GM21619 (cell line): ENCODE results near the gene RFX3.

ENCODE experiments used
- ATAC-seq: cut with Tn5 transposase; IDR thresholded peaks from one replicate; pipeline ENCODE4 v1.9.1; 2021; ENCODE audit not compliant: unreplicated experiment

Gene RFX3

DNA sequence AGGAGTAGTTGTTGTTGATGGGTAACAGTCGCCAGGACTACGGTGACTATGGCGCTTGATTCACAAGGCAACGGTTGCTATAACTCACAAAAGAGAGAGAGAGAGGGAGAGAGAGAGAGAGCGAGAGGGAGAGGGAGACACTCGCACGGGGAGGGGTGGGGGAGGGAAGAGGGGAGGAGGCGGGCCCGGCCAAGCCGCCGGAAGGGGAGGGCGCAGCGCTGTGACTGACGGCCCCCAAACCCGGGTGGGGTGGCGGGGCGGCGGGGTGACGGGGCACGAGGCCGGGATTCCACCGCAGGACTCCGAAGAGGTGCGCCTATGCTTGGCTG lies at the start of gene RFX3:
TSS of gene RFX3 (minus strand) at position 166 of the 329 bp plus-strand sequence. CDS start 130,413 bp downstream, outside the sequence.
- ATAC-seq = peak; percentile 44

DNA sequence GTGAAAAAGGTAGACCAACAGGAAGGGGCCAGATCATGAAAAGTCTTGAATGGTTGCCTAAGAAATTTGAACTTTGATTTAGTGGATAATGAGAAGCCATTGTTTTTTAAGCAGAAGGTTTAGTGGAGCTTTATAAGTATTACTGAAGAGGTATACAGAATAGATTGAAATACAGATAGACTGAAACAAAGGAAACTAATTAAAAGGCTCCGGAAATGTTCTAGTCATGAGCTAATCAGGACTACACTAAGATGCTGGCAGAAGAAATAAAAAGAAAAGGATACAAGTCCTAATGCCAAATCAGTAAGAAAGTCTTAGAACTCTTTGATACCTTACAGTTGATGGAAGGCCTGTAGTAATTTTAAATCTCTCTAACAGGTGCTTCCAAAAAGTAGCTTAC lies 45.7 kb upstream of the RFX3 start:
- no peak for ATAC-seq

DNA sequence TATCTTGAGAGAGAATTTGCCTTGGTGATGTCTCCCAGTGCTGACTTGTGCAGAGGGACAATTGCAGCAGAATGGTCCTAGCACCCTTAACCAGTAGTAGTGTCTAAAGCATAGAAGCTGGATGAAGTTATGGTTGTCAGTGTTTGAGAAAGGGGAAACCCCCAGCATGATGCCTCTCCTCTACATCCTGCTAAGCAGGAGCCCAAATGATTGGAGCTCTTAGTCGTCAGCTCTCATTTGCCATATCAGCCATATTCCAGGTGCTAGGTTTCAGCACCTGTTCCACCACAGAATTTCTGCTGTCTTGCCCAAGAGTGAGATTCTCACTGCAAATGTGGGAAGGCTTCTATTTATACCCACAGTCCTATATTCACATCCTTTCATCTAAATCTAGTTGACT lies 43.7 kb upstream of the RFX3 start:
- no peak for ATAC-seq

DNA sequence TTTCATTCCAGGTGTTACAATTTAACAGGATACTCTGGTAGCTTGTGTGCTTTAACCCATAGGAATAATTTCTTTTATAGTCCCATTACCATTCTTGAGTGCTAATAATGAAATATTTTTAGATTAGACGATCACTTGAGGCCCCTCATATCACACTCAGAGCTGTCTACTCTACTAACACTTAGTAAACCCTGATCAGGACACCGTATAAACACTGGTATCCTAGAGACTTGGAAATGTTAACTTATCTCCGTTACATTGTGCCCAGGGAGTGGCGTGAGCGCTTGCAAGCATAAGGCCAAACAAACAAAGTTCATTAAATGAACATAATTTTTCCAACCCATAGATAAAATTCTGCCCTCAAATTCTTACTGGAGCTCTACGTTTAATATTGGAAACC lies 42.2 kb upstream of the RFX3 start:
- ATAC-seq = no peak

DNA sequence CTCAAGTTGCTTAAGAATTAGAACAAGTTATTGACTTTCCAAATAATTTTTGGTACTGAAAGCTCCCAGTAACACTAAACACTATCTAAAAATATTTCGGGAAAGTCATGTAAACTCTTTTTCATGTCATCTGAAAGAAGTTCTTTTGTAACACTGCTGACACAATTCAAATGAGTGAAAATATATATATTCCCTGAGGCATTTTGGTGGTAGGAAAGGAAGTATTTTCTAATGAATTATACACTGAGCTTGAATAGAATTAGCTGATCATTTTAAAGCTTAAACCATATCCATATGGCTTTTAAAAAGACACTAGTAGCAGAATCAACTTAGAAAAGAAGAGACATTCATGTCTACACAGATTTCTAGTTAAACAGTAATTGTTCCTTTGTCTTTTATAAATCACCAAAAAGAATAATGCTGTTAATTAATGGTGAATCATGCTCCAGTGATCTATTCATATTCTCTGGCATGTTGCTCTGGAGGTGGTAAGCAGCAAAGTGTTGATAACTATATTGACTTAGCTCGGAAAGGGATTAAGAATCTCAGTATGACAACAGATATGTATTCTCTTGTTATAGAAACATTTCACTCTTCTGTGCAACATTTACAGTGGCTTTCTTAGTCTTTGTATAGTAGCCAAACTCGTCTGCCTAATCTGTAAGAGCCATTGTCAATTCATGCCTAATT lies 27.4 kb upstream of the RFX3 start:
- ATAC-seq = no peak

DNA sequence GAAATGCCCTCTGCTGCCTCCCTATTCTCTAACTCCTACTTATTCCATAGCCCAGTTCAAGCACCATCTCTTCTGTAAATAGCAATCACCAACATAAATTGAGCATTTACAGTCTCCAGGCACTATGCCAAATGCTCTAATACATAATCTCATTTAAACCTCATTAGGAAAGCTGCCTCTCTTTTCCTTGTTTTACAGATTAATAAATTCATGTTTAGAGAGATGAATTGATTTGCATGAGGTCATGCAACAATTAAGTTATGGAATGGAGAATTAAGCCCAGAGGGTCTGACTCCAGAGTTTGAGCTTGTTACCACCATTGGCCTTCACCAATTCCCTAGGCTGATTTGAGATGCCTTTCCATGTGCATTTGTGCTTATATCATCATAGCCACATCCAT lies 23.4 kb upstream of the RFX3 start:
- ATAC-seq = no peak

DNA sequence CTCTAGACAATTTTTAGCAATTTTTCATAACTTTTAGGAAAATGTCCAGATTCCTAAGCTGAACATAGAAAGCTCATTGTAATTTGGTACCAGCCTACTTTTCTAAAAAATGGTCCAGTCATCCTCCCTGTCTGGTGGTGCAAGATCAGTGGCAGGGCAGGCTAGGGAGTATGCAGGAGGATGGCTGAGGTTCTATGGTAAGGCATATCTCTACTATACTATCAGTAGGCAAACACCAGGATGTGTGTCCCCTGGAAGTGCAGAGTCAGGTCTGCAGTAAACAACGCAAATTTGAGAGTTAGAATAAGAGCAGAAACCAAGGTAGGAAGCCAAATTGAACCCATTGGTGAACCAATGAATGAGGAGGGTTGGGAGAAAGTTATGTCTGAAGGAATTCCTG lies 22.8 kb upstream of the RFX3 start:
- no peak for ATAC-seq

DNA sequence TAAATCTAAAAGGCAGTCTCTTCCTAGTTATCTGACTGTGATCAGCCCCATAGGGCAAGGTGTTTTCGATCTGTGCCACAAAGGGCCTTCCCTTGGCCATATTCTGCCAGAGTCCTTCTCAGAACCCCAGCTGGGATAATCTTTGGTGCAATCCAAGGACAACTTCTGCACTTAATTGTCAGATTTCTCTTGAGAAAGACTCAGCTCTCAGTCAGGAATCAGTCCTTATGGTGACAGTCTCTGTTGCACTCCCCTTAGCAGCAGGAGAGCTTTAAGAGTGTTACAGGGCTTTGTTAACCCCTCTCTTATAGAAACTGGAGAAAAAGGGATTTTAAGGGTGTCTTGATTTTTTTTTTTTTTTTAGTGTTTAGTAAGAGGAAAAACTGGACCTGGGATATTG lies 15.4 kb upstream of the RFX3 start:
- no peak for ATAC-seq

DNA sequence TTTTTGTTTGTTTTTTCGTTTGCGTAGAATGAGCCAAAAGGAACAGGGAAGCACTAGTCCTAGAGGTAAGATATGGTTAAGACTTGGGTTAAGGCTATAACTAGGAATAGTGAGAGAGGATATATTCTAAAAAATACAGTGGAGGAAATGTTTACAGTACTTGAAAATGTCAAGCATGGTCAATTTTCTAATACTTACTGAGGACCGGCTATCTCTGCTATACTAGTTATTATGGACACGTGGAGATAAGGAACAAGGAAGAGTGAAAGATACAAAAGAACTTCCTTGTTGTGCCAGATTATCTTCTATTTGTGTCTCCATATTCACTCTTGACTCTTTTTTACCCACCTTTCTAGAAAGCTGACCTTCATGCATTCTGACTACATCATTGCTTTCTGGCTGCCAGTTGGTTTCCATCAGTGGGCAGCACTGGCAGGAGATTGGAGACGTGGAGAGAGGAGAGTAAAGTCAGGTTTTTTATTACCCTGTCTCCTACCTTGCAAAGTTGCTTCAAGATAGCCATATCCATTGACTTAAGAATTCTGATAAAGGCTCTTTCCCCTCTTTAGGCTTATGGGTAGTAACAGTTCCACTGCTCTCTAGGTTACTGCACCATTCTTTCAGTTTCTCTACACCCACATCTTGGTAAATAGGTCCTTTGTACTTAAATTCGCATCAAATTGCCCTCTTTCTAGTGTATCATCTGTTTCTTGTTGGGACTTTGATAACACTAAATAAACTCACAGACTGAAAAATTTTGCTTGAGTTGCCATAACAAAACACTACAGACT lies 9.0 kb upstream of the RFX3 start:
- no peak for ATAC-seq

DNA sequence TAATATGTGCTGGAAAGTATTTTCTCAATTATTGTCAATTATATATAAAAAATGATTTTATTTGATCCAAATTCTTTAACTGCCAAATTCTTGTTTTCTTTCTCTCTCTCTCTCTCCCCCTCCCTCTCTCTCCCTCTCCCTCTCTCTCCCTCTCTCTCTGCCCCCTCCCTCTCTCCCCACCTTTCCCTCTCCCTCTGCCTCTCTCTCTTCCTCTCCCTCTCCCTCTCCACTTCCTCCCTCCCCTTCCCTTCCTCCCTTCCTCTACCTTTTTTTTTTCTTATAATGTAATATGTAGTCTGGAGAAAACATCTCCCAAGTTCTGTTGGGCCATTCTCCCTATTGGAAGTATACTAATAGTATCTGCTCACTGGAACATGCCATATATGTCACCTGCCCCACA lies 6.4 kb upstream of the RFX3 start:
- ATAC-seq = no peak

DNA sequence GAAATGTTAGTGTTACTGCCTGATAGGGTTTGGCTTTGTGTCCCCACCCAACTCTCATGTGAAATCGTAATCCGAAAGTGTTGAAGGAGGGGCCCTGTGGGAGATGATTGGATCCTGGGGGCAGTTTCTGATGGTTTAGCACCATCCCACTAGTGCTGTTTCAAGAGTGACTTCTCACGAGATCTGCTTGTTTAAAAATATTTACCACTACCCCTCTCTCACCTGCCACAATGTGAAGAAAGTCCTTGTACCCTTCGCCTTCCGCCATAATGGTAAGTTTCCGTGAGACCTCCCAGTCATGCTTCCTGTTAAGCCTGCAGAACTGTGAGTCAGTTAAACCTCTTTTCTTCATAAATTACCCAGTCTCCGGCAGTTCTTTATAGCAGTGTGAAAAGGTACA lies 2.6 kb upstream of the RFX3 start:
- ATAC-seq = no peak

DNA sequence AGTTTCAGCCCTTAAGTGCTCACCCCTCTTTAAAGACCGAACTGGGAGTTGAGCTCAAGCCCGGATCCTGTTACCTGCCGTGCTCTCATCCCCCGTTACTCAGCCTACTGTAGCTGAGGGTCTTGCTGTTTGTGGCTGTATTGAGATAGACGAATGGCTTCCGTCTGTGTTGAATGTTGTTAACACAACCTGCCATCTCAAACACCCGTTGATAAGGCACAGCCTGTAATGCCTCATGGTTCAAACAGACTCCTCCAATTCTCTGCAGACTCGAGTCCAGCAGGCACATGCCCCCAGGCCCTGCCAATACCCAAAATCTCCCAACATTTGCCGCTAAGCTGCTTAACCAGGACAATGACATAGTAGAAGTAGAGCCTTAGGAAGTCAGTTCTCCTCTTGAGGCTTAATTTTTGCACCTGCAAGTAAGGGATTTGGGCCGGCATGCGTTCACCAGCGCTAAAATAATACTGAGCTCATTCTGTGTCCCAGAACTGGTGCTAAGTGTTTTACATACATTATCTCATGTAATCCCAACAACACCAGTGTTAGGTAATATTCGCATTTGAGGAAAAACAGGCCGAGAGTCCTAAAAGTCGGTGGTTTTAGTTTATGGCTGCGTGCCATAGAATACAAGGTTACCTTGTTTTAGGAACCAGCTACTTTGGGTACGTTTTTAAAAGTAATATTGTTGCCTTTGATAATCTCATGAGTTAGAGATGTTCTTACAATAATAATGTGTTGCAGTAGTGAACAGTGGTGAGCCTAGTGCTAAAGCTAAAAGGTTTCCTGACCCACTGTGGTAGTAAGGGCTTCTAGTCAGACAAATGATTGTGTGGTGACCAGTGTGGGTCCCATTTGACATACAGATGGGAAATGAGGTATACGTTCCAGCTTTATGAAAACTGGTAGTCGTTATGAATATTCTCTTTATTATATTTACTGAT lies 1.5 kb upstream of the RFX3 start:
- ATAC-seq = peak; percentile 2

DNA sequence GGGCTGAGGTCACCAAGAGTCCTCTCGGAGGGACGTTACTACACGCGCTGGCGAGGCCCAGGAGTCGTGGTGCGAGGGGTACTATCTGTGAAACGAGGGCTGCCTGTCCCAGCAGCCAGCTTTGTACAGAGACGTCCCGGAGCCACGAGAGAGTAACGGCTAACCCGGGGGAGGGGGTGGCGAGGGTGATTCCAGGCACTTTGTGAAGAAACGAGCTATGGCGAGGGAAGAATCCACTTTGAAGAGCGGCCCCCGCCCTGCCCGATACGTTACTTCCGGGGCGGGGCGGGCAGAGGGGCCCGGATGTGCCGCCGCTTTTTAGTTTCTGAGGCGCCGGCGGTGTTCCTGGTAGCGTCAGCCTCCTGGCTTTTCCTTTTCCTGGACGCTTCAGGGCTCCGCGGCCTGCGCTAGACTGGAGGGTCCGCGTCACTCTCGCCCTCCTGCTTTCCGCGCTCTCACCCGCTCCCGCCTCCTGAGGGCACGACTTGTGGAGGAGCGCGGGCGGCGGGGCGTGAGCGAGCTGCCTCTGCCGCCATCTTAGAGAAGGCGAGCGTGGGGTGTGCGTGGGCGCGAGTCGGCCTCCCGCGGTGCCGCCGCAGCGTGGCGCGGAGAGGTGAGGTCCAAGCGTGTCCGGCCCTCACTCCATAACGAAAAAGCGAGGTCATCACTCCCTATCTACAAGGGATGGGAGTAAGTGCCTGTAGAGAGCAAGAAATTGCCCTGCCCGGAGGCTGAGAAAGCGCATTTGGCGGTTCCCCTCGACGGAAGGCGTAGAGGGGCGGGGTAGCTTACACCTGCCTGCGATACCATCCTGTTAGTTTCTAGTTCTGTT lies 580 bp upstream of the RFX3 start:
- ATAC-seq = peak; percentile 58

DNA sequence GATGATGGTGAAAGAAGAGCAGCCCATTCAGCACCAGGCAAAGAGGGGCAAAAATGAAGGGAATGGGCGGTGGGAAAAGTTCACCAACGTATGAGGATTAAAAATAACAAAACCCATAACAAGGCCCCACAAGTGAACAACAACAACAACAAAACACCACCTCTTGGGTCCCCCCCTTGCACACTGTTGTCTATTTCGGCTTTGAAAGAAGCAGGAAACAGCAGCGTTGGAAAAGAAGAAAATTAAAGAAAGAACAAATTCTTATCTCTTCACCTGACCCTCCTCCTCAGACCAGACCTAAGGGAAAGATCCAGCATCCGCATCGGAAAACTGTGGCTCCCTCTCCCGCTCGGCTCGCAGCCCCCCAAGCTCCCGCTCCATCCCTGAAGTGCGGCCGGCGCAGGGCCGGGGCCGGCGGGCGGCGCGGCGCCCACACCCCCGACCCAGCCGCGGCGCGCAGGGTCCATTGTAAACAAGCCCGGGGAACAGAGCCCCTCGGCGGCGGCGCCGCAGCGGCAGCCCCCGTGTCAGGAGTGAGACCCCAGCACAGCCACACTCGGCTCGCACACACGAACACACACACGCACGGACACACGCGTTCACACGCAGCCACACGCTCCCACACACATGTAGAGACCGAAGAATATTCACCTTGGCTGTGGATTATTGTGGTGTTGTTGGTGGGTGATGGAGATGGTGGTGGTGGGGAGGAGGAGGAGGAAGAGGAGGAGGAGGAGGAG lies 535 bp downstream of the RFX3 start:
- ATAC-seq = no peak

DNA sequence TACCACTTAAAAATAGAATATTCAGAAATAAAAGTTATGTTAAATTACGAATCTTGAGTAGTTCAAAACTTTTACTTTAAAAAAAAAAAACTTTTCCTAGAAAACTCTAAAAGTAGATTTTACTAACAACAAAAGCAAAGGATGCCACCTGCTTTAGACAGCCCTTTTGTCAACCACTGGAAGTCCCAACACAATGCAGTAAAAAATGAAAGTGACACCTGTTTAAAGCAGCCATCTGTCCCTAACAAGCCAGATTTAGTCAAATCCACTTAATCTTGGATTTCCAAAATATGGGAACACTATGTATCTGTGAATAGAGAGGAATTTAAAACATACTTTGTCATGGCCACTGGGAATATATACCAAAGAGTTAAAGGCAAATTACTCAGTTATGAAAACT lies 3.8 kb downstream of the RFX3 start:
- no peak for ATAC-seq

DNA sequence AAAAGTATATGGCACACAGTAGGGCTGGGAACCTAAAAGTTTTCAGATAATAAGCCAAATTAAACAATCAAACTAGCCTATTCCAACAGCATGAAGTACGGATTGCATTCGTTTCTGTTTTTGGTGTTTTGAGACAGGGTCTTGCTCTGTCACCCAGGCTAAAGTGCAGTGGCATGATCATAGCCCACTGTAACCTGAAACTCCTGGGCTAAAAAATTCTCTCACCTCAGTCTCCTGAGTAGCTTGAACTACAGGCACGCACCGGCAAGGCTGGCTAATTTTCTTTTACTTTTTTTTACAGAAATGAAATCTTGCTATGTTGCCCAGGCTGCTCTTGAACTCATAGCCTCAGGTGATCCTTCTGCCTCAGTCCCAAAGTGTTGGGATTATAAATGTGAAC lies 5.2 kb downstream of the RFX3 start:
- ATAC-seq = no peak

DNA sequence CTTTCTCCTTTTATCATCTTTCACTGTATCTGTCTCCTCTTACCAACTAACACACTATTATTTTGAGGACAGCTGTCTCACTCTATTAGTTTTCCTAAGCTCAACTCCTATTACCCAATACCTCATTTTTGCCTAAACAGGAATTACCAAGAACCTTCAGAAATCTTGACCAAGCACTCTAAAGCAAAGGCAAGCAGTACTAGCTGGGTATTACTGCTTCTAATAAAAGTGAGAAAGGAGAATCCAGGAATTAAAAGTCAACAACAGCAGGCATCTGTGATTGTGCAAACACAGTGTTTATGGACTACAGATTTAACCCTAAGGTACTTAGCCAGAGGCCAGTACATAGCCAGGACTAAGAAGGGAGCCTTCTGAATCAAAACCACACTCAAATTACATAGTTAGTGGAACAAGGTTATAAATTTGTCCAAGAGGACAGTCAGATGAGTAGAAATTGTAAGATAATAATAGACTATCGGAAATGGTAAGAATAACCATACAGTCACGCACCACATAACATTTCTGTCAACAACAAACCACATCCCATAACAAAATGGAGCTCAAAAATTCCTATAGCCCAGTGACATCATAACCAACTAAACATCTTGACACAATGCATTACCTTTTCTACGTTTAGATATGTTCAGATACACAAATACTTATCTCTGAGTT lies 8.3 kb downstream of the RFX3 start:
- ATAC-seq = no peak

DNA sequence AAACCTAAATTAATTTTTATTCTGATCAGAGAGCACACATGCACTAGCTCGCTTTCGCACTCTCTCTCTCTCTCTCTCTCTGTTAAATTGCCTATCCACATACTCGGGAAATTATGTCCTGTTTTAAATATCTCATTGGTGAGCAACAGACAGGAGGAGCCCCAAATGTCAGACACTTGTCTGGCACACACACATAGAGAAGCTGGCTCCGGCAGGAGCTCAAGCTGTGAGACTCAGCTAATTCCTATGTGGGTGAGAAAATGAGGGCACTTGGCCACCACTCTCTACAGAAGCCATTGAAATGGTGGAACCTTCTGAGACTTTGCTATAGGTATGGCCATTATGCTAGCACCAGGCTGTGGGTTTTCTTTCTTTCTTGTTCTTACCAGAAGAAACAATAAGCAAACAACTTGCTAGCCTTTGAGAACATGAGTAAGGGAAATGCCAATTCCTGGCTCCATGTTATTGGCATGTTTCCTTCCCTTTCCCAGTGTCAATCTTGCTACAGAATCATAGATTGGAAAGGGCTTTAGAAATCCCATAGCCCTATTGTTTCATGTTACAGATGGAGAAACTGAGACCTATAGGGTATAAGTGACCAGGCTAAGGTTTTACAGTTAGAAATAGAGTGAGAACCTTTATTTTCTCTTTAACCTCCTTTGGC lies 9.0 kb downstream of the RFX3 start:
- no peak for ATAC-seq

DNA sequence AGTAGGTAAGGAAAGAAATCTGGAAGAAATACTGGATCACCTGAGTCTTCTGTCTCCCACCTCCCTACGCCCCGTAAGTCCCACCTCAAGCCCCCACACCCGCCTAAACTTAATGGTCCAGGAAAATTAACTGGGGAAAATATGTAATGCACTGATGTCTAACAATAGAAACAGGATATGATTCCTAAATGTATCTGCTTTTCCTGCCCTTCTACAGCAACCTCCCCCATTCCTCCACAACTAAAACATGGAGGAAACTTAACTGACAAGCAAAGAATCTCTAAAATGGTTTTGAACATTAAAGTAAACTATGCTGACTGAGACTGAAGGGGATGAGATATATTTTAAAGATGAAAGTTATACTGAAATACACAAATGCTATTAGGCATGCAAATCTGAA lies 10.4 kb downstream of the RFX3 start:
- ATAC-seq = no peak
